Epithelial cell of proximal tubule (primary cell): Measurements from ENCODE around the gene ZNF536. TPM values are rescaled to one million over a fixed set of nuclear protein-coding genes. Genes with fewer than 3 reads are reported as not detected.
"Not testable (repeated sequence)": the region's sequence is repeated elsewhere in the genome, so short reads cannot be mapped to it uniquely, and the experiment has no call there.

Source experiments
- DNase-seq: peaks from one replicate; pipeline ENCODE4 v3.0.0-alpha.2; 2011; ENCODE audit warnings: low read depth
- H3K4me3 ChIP-seq: 2 replicates; pipeline ENCODE4 v1.5.1; 2011; ENCODE audit warnings: low read depth, mild to moderate bottlenecking, low read length
- CTCF ChIP-seq: conservative IDR thresholded peaks from 2 replicates; pipeline ENCODE4 v1.5.1; 2012; ENCODE audit warnings: low read depth, mild to moderate bottlenecking, low read length
- total RNA-seq: library from RNA; depleted of rRNA; stranded (reverse); fragments of >200 nt; gene quantifications from 2 replicates; pipeline ENCODE4 v1.2.3, GENCODE V29; 2015

Gene ZNF536
- total RNA-seq, 1 donor from 2014 or later: not detected

GRCh38 chr19:30488191-30488590 is 116.0 kb downstream of the ZNF536 start:
- no peak for TF ChIP-seq CTCF
- no peak overlapping the region for H3K4me3 ChIP-seq
- DNase-seq: no peak

- H3K4me3 ChIP-seq: no peak overlapping the region
- no peak for DNase-seq
- TF ChIP-seq CTCF: no peak
Observed at GRCh38 chr19:30490760-30491159, 118.6 kb downstream of the ZNF536 start.

GRCh38 chr19:30492586-30493270 is 120.5 kb downstream of the ZNF536 start:
- TF ChIP-seq CTCF: no peak
- DNase-seq: no peak
- H3K4me3 ChIP-seq: no peak overlapping the region

- no peak for TF ChIP-seq CTCF
- H3K4me3 ChIP-seq: no peak overlapping the region
- no peak for DNase-seq
Observed at GRCh38 chr19:30497034-30497433, 124.8 kb downstream of the ZNF536 start.

GRCh38 chr19:30498085-30498484 is 125.9 kb downstream of the ZNF536 start:
- H3K4me3 ChIP-seq, DNase-seq: not testable (repeated sequence)

- DNase-seq: no peak
- TF ChIP-seq CTCF: no peak
- no peak overlapping the region for H3K4me3 ChIP-seq
Observed at GRCh38 chr19:30498707-30499106, 126.5 kb downstream of the ZNF536 start.

- DNase-seq: no peak
- H3K4me3 ChIP-seq: no peak overlapping the region
- TF ChIP-seq CTCF: no peak
Observed at GRCh38 chr19:30504272-30504671, 132.1 kb downstream of the ZNF536 start.
